NCI-H187 treated with DMSO at 0.1 percent for 48 hours (cell line): ENCODE results near the gene ONECUT1.
"Not testable (repeated sequence)": the region's sequence is repeated elsewhere in the genome, so short reads cannot be mapped to it uniquely, and the experiment has no call there.

Experiments
- DNase-seq: peaks from one replicate; lab custom pipeline; 2025; lab: John Stamatoyannopoulos, UW

ONECUT1 gene

DNA sequence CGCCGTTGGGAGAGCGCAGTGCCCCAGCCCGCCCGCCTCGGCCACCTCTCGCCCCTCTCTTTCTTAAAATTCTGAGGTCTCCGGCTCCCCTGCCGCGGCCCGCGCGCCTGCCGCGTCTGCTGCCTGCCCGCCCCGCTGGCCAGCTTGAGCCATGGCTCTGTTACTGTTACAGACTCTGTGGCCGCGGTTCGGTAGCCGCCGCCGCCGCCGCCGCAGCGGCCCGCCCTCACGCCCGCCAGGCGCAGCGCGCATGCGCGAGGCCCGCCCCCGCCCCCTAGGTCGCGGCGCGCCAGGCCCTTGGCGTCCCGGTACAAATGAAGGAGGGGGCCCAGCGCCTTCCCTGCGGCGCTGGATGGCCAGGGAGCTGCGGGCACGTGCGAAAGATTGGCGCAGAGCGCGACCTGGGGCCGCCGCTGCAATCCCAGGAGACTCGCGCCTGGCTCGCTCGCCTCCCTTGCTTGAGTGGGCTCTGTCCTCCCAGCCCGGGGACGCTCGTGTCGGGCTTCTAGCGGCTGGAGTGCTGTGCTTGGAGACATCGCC lies at the start of gene ONECUT1:
ONECUT1 (minus strand) TSS at position 168 of the 540 bp plus-strand sequence. CDS start 452 bp downstream, outside the sequence.
- DNase-seq = no peak

DNA sequence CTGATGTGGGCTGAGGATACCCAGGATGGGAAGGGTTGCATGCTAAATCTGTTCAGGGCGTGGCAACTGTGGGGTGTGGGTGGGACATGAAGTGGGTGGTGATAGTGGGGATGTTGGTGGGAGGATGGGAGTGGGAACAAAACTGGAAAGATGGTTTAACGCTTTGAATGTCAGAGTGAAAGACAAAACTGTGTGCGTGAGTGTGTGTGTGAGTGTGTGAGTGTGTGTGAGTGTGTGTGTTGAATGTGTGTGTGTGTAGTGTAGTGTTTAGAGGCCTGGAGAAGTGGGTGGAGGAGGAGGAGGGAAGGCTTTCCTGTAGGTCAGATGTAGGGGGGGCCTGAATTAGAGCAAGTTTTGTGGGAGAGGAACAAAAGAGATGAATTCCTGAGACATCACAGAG lies 44.2 kb upstream of the ONECUT1 start:
- no peak for DNase-seq

DNA sequence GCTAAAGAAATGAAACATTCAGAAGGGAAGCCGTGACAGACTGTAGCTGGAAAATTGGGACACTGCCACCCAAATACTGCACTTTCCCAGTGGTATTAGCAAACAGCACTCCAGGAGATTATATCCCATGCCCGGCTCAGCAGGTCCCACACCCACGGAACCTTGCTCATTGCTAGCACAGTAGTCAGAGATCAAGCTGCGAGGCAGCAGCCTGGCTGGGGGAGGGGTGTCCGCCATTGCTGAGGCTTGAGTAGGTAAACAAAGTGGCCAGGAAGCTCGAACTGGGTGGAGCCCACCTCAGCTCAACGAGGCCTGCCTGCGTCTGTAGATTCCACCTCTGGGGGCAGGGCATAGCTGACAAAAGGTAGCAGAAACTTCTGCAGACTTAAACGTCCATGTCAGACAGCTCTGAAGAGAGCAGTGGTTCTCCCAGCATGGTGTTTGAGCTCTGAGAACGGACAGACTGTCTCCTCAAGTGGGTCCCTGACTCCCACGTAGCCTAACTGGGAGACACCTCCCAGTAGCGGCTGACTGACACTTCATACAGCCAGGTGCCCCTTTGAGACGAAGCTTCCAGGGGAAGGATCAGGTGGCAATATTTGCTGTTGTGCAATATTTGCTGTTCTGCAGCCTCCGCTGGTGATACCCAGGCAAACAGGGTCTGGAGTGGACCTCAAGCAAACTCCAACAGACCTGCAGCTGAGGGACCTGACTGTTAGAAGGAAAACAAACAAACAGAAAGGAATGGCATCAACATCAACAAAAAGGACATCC lies 34.2 kb upstream of the ONECUT1 start:
- DNase-seq = not testable (repeated sequence)

DNA sequence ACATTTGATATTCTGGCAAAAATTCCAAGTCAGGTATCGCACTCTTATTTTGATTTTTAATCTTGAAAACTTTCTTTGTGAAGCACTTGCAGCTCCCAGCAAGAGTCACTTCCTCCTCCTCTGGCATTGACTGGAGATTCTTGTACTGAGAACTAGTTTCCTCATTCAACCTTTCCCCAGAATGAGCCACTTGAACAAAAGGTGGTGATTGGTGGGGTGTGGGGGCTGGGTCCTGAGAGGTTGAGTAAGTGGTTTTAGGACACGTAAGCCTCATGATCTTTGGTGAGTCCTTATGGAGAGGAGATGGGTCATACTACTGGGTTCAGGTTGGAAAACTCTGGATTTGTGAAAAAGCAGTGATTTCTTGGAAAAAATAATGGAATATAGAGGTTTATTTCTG lies 32.3 kb upstream of the ONECUT1 start:
- DNase-seq = no peak

DNA sequence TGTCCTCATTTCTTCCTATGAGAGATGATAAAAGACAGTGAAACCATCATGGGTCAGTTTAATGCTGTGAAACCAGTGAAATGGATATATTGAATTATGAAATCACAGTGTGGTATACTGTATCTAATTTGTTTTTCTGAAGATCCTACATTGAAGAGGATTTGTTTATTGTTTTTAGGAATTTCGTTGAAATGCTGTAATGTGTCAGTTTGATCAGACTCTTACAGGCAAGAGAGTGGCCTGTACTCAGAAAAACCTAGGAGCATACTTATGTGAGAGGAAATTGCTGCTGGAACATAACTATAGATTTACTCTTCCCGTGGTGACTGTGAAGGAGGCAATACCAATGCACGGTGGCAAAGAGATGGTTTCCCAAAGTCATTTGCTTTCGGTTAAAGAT lies 29.1 kb upstream of the ONECUT1 start:
- DNase-seq = no peak

DNA sequence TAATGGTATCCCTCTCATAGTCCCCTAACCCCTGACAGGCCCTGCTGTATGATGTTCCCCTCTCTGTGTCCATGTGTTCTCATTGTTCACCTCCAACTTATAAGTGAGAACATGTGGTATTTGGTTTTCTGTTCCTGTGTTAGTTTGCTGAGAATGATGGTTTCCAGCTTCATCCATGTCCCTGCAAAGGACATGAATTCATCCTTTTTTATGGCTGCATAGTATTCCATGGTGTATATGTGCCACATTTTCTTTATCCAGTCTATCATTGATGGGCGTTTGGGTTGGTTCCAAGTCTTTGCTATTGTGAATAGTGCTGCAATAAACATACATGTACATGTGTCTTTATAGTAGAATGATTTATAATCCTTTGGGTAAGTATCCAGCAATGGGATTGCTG lies 25.8 kb upstream of the ONECUT1 start:
- not testable (repeated sequence) for DNase-seq

DNA sequence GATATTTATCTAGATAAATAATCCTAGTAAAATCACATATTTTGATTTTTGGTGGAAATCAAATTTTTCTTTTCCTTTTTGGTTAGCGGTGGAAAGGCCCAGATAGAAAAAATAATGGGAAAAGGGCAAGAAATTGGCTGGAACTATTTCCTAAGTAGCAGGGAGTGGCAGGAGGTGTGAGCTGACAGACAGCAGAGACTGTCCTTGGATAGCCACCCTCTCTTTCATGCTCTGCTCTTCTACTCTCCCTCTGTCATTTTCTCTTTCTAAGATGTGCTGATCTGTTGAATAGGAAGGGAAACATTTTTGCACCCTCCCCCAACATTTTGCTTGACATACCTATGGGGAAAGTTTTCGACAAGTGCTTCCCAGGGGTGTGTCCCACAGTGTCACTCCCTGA lies 18.9 kb upstream of the ONECUT1 start:
- no peak for DNase-seq

DNA sequence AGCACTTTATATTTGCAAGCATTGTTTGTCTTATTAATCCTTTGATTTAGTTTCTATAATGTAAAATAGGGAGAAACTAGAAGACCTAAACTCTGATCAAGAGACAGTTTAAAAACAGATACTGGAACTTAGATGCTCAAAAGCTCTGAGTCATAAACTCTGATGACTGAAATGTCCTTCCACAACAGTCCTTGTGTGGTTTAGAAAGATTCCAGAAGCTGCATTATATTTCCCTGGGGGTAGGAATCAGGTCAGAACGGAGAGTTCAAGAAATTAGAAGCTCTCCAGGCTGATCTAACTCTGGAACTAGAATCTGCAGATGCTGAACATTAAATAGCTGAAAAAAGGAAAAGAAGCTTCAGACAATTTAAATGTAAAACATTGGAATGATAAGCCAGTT lies 18.3 kb upstream of the ONECUT1 start:
- no peak for DNase-seq

DNA sequence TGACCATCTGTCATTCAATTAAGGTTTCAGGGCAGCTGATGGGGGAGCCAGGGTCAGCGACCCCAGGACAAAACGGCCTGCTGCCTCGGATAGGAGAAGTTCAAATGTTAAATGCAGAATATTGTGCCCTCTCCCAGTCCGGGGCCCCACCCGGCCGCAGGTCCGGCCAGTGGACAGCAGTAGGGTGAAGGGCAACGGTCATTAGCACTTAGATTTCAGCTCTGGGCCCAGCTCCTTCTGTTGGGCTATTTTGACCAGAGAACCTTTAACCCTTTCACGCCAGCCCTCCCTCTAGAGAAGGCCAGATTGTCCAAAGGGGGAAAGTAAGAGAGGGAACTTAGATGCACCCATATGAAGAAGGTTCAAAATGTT lies 16.1 kb upstream of the ONECUT1 start:
- no peak for DNase-seq

DNA sequence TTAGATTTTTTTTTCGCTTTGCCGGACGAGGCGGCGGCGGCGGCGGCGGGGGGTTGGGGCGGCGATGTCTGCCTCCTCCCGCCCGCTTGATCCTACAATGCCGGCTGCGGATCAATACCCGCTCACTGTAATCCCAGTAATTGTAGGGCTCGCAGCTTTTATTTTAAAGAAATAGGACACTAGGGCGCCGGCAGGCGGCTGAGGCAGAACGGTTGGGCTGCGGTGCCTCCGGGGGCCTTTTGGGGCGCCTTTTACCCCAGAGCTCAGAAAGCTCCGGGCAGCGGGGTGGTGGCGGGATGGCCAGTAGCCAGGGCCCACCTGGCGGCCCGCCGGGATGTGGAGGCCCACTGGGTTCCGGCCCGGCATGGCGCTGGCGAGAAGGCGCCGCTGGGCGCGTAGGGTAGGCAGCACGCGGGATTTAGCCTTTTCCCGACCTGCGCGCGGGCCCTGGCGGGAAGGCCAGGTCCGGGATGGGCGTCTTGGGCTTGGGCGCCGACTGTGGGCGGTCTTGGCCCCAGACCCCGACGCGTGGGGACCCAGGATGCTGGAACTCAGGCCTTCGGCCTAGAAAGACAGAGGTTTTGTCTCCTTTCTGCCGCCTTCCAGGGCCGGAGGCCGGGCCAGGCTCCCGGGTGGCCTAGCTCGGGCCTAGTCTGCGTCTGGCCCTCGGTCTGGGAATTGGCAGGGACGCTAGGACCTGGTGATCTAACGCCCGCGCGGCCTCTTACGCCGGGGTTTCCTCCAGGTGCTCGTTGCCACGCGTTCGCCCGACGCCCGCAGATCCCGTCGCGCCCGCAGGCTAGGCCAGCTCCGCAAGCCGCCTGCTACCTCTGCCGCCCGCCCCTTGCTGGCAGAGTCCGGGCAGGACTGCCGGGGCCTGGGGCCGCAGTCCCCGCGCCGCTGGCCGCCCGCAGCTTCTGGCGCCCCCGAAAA lies 15.5 kb upstream of the ONECUT1 start:
- DNase-seq = no peak

DNA sequence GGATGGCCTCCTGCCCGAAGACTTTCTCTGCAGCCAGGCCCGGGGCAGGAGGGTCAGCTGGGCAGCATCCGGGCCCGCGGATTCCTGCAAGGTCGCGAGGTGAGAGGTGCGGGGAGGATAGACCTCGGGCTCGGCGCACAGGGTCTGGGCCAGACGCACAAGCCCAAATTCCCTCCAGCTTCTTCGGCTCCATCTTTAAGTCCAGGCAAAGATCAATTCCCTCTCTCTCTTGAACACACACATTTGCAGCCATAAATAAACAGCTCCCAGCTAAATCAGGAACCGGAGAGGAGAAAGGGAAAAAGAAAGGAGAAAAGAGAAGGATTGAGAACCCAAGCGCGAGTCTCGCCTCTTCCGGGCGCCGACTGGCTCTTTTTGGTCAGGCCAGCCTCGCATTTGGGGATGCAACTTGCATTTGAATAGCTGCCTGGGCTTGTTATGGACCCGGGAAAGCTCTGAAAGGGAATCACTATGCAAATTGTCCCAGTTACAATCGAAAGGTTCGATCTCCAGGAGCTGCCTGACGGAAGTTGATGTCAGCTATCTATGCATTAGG lies 14.5 kb upstream of the ONECUT1 start:
- DNase-seq = no peak

DNA sequence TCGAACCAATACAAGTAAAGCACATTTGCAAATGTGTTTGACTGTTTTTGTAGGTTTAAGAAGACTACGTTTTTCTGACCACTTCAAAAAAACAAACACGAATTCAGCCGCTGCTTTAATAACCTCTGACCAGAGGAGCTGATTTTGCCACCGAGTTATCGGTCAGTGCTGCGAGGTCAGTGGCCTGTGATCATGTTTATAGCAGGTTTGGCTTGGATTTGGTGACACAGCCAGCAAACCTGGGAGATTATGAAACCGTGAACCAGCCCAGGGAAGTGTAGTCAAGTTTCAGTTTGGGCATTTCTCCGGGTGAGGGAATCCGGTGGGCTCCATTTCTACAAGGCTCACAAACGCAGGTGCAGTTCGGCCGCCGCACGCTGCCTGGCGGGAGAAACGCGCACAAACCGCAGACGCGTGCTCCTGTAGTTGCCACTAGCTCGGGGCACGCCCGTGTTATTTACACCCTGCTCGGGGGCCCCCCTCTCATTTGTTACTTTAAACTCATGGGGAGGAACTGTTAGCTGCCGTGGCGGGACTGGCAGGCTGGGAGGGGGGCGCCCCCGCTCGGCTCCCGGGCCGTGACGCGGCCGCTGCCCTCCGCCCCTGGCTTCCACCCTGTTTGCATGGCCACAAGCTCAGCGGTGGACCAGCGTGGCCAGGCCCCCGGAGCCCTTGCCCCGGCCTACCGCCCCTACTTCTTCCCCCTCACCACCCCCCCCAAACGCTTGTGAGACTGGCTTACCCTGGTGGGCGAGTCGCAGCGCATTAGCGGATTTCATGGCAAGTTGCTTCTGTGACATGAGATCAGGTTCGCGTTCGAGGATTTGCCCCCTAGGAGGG lies 13.6 kb upstream of the ONECUT1 start:
- DNase-seq = no peak

DNA sequence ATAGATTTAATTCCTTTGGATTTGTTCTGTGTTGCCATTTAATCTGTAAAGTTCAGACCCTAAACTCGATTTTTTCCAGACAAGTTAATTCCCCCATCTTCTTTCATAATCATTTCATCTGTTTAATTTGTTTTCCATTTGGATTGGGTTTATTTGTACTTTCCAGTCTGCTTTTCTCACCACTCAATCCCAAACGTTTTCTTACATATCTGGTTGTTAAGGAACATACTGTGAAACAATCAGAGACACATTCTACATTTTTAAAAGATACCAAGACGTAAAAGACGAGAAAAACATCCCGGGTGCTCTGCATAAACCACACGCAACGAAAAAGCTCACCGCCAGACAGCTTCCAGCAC lies 13.0 kb upstream of the ONECUT1 start:
- DNase-seq = no peak

DNA sequence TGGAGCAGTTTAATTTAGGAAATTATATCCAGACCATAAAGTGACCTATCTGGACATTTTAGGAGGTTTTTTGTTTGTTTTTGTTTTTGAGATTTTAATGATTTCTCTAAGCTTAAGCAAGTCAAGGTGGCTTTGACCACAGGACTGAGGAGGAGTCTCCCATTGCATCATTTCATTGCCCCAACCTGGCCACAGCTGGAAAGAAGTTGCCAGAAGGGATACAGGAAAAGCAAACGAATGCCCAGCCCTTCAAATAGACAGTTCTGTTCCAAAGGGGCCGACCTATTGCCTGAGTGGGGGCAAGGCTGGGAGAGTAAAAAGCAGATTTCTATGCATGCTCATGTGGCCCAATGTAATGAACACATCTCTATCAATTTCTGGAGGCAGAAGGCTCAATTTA lies 12.0 kb upstream of the ONECUT1 start:
- DNase-seq = no peak

DNA sequence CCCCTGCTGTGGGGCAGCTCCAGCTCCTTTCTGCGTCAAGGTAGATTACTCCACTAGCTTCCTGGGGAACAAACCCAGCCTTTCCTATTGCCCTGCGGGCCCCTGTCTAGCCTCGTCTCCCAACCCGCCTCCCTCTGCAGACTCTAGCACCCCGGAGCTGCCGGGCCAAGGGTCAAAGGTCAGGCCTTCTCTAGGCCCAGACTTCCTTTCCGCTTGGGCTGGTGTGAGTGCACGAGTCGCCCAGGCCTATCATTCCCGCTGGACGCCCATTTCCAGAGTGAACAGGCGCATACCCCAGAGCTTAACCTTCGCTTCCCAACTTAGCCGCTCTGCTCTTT lies 11.6 kb upstream of the ONECUT1 start:
- no peak for DNase-seq

DNA sequence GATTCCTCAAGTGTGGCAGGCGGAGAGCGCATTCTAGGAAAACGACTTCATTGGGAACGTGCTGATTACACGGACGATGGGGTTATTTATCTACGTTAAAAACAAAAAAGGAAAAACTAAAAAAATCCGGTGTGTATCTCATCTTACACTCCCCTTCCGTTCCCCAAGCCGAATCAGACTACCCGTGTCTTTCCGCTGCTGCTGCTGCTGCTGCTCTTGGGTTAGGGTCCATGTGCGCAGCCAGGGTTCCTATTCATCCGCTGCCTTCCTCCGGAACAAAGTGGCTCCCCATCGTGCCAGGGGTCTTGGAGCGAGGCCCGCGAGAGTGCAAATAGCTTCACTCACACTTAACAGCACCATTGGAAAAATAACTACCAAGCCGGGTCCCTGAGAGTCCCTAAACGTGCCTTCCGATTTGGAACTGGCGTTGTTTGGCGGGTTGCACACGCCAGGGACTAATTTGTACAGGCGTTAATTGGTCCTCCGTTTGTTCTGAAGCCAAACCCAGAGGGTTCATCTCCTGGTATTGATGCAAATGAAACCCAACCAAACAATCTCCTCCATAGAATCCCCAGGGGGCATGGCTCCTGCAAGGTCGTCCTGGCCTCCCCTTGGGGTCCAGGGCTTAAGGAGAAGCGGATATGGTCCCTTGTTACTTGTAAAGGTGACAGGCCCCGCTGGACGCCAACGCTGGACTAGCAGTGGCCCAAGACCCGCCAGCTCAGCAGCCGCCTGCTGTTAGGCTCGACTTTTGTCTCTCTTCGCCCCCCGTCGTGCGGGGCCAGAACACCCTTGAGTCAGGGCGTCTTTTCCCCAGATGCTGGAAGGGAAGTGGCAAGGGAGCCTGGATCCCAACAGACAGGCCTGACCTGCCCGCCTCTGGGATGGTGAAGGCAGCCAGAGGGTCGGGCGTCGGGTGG lies 11.0 kb upstream of the ONECUT1 start:
- no peak for DNase-seq

DNA sequence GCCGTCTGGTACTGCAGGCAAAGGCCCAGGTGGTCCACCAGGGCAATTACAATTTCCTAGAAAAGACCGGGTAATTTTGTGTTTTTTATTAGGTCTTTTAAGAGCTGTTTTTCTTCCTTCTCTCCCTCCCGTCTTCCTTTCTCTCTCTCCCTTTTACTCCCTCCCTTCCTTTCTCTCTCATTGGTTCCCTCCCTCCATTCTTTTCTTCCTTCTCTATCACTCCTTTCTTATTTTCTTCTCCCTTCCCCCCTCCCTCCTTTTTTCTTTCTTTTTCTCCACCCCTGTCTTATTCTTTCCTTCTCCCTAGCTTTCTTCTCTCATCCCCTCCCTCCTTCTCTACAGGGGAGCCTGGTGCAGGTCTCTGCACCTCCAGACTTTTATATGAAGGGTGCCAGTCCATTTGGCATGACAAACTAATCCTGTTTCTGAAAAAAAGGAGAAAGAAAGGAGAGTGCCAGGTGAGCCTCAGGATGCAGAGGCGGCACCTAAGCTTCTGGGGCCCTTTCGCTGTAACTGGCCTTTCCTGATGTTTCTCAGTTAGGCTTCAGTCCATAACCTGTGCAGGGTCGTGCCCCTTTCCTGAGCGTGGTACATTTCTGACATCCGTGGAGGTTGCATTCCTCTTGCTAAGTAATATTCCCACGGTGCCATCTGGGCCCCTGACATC lies 9.1 kb upstream of the ONECUT1 start:
- no peak for DNase-seq

DNA sequence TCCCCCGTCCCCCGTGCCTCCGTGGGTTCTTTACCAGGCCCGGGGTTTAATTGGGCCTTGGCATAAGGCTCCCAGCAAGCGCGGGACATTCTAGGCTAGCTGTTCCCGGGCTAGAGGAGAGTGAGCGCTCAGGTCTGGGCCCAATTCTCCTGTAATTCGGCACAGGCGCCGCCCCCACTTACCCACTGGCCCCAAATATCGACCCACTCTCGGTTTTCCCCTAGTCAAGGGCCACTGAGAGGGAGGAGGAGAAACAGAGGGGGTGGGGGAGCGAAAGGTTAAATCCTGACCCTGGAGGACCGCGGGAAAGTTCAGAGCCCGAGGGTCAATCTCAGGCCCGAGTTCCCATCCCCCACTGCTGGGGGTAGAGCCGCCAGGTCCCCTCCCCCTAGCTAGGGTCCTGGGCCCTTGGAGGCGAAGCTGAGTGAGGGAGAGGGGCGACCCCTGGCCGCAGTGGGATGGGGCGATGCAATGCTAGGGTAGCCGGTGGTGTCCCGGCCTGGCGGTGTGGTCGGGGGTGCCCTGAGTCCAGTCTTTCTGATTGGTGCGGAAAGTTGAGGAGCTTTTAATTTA lies 8.5 kb upstream of the ONECUT1 start:
- no peak for DNase-seq

DNA sequence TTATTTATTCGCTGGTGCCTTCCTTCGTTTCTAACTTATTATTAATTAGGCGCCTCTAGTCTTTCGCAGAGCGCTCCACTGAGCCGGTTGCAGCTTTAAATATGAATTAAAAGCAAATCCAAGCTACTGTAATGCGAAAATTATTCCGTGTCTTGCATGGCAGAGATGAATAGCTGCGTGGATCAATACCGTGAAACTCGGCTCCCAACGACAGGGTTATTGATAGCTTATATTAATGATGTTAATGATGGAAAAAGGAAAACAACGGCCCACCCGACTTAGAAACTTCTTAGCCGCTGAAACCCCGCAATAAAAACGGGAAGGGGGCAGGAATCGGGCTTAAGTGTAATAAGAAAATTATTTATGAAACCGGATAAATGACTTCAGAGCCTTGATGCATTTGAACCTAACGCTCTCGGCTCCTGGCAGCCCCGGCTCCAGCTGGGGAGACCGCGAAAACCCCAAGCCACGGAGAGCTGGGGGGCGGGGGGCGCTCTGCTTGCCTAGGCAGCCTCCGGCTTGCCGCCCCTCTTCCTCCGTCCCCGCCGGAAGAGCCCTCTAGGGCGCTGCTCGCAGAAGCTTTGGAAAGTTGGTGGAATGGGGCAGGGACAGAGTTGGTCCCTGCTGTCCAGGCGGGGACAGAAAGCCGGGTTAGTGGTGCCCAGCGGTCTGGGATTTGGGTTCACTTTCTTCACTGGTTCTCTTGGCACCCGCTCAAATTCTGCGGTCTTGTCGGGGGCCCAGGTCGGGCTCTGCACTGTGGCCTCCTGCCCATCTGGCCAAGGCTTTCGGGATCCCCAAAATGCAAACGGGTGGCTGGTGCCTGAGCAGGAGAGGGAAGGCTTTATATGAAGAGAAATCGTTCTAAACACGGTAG lies 7.7 kb upstream of the ONECUT1 start:
- DNase-seq = no peak
